ENCODE measurements around the gene ELMO1.

ELMO1 gene

GRCh38 chr7:37341033-37341630 lies 107.5 kb downstream of the ELMO1 start:
- no peak for DNase-seq

- DNase-seq, result no peak
Measured at GRCh38 chr7:37338966-37339365, 109.7 kb downstream of the ELMO1 start.

- DNase-seq, result no peak
Measured at GRCh38 chr7:37337522-37337921, 111.1 kb downstream of the ELMO1 start.

- no peak for DNase-seq
Measured at GRCh38 chr7:37336259-37336658, 112.4 kb downstream of the ELMO1 start.

- no peak for DNase-seq
Measured at GRCh38 chr7:37333075-37333474, 115.6 kb downstream of the ELMO1 start.

- DNase-seq, result no peak
Measured at GRCh38 chr7:37332243-37333016, 116.2 kb downstream of the ELMO1 start.

GRCh38 chr7:37330775-37331174 lies 117.9 kb downstream of the ELMO1 start:
- no peak for DNase-seq

- no peak for DNase-seq
Measured at GRCh38 chr7:37329940-37330339, 118.7 kb downstream of the ELMO1 start.

GRCh38 chr7:37327288-37327687 lies 121.4 kb downstream of the ELMO1 start:
- no peak for DNase-seq

- DNase-seq, result no peak
Measured at GRCh38 chr7:37323966-37324365, 124.7 kb downstream of the ELMO1 start.

GRCh38 chr7:37322831-37323230 lies 125.8 kb downstream of the ELMO1 start:
- no peak for DNase-seq

- no peak for DNase-seq
Measured at GRCh38 chr7:37320848-37321468, 127.7 kb downstream of the ELMO1 start.

GRCh38 chr7:37320140-37320847 lies 128.4 kb downstream of the ELMO1 start:
- DNase-seq, result no peak

- DNase-seq, result no peak
Measured at GRCh38 chr7:37318541-37318940, 130.1 kb downstream of the ELMO1 start.

- DNase-seq, result no peak
Measured at GRCh38 chr7:37315772-37316715, 132.6 kb downstream of the ELMO1 start.

- DNase-seq, result no peak
Measured at GRCh38 chr7:37312608-37313007, 136.1 kb downstream of the ELMO1 start.

GRCh38 chr7:37311355-37311754 lies 137.3 kb downstream of the ELMO1 start:
- DNase-seq, result no peak

GRCh38 chr7:37310327-37311080 lies 138.2 kb downstream of the ELMO1 start:
- no peak for DNase-seq

- no peak for DNase-seq
Measured at GRCh38 chr7:37309493-37309892, 139.2 kb downstream of the ELMO1 start.

GRCh38 chr7:37304921-37305320 lies 143.7 kb downstream of the ELMO1 start:
- DNase-seq, result no peak

- no peak for DNase-seq
Measured at GRCh38 chr7:37297546-37297945, 151.1 kb downstream of the ELMO1 start.

GRCh38 chr7:37295401-37295800 lies 153.3 kb downstream of the ELMO1 start:
- no peak for DNase-seq

Measured in NCI-H2081 treated with DMSO at 0.1 percent for 48 hours (cell line).